SIG-M5 (cell line): ENCODE data around the gene UBE2E1.
A peak's percentile ranks its signal among the peaks of the same experiment; 100 is the strongest.
"Not testable (repeated sequence)": the region's sequence is repeated elsewhere in the genome, so short reads cannot be mapped to it uniquely, and the experiment has no call there.

ENCODE experiments used
- DNase-seq: peaks from one replicate; lab custom pipeline; 2025; lab: John Stamatoyannopoulos, UW

UBE2E1 gene

GRCh38 chr3:23856286-23856685 lies 50.5 kb downstream of the UBE2E1 start:
- no peak for DNase-seq

GRCh38 chr3:23859012-23859743 lies 53.4 kb downstream of the UBE2E1 start:
- DNase-seq: no peak

GRCh38 chr3:23859839-23860382 lies 54.2 kb downstream of the UBE2E1 start:
- no peak for DNase-seq

- DNase-seq: no peak
Observed at GRCh38 chr3:23861689-23862088, 55.9 kb downstream of the UBE2E1 start.

GRCh38 chr3:23863060-23863459 lies 57.3 kb downstream of the UBE2E1 start:
- no peak for DNase-seq

GRCh38 chr3:23864931-23865330 lies 59.2 kb downstream of the UBE2E1 start:
- DNase-seq: no peak

- no peak for DNase-seq
Observed at GRCh38 chr3:23865595-23866396, 60.0 kb downstream of the UBE2E1 start.

- DNase-seq: no peak
Observed at GRCh38 chr3:23867400-23867799, 61.6 kb downstream of the UBE2E1 start.

- no peak for DNase-seq
Observed at GRCh38 chr3:23867838-23868237, 62.1 kb downstream of the UBE2E1 start.

- no peak for DNase-seq
Observed at GRCh38 chr3:23869977-23870662, 64.4 kb downstream of the UBE2E1 start.

GRCh38 chr3:23870663-23871043 lies 64.9 kb downstream of the UBE2E1 start:
- DNase-seq: not testable (repeated sequence)

GRCh38 chr3:23871361-23871760 lies 65.6 kb downstream of the UBE2E1 start:
- DNase-seq: not testable (repeated sequence)

- DNase-seq: no peak
Observed at GRCh38 chr3:23872330-23872729, 66.6 kb downstream of the UBE2E1 start.

- DNase-seq: no peak
Observed at GRCh38 chr3:23873941-23874340, 68.2 kb downstream of the UBE2E1 start.

GRCh38 chr3:23874359-23875112 lies 68.8 kb downstream of the UBE2E1 start:
- DNase-seq: no peak

- no peak for DNase-seq
Observed at GRCh38 chr3:23875113-23875725, 69.5 kb downstream of the UBE2E1 start.

- DNase-seq: no peak
Observed at GRCh38 chr3:23876923-23877322, 71.2 kb downstream of the UBE2E1 start.

- DNase-seq: peak; percentile 65
Observed at GRCh38 chr3:23877329-23877980, 71.7 kb downstream of the UBE2E1 start.

GRCh38 chr3:23879485-23879884 lies 73.7 kb downstream of the UBE2E1 start:
- DNase-seq: no peak

- DNase-seq: no peak
Observed at GRCh38 chr3:23880703-23881339, 75.1 kb downstream of the UBE2E1 start.
